NCI-H1694 (cell line): ENCODE measurements around the gene DUSP22.

Experiments
- DNase-seq: peaks from one replicate; lab custom pipeline; 2025; lab: John Stamatoyannopoulos, UW

The DUSP22 gene

DNA sequence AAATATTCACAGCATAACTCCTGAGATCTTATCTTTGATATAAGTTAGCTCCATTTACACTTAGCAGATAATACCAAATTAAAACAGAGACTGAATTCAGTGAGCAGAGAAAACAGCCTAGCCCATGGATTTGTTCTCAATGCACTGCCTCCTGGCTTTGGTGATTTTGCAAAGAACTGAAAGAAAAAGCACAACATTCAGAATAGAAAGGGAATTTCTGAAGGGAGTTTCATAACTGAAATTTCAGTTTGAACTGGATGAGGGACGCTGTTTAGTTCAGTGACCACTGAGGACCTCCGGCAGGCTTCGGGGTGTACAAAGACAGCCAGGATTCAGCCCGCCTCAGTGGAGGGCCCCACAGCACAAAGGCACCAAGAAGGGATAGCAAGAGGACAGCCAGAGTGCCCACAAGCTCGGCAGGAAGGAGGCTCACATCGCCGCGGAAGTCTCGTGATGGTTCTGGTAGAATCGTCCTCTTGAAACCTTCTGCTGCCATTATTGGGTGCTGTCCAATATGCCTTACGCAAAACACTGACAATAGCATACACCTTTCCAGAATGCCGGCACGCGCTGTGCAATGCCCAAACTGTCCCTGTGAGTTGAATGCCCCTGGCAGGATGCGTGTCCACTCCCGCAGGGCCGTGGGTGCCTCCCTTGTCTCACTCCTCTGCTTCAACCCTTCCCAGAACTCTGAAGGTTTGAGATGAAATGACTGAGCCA is 89.6 kb downstream of the DUSP22 start:
- no peak for DNase-seq

DNA sequence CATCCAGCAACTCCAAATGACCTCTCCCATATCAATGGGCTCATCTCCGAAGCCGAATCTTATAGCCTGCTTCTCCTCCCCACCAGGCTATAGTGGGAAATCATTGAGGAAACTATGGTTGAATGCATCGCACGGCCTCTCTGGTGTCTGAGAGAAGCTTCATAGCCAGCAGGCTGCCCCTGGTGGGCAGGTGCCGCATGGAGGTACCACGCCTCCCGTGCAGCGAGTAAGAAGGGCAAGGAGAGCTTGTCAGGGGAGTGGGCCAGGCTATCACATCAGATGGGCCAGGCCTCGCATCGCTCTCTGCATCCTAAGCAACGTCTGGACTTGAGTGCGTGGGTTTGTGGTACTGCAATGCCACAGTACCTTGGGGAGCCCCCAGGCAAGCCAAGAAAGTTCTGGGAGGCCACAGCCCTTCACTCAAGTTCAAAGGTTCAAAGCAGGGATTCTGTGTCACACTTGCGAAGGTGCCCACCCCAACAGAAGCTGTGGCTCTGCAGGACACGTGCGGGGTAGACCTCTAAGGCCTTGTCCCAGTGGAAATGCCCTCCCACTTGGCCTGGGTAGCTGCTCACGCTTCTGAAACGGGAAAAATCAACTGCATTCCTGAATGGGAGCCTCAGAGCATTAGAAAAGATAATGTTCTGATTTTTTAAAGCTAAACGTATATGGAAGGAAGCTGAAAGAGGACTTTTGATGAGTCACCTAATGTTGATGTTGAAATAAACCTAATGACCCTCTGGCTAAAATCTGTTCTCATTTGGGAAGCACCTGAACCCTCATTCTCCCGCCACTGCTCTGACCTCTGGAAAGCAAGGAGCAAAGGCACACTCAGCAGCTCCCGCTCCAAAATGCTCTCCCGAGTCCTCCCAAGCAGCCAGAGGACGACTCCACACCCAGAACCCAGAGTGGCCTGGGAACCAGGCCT is 90.9 kb downstream of the DUSP22 start:
- DNase-seq, result no peak

DNA sequence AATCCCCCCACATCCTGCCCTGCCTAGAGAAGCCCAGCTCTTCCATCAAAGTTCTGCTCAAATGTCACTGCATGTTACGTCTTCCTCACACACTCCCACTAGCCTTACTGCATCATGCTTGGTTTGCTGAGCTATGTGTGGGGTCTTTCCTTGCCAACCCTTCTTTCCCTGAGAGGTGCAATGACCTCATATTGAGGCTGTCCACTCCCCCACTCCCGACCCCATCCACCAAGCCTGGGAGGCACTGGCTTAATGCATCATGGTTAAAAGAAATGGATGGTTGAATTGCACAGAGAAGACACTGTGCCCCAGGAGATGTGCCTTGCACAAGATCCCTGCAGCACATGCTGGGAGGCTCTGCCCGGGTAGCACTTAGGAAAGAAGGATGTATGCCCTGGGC is 91.6 kb downstream of the DUSP22 start:
- DNase-seq, result no peak

DNA sequence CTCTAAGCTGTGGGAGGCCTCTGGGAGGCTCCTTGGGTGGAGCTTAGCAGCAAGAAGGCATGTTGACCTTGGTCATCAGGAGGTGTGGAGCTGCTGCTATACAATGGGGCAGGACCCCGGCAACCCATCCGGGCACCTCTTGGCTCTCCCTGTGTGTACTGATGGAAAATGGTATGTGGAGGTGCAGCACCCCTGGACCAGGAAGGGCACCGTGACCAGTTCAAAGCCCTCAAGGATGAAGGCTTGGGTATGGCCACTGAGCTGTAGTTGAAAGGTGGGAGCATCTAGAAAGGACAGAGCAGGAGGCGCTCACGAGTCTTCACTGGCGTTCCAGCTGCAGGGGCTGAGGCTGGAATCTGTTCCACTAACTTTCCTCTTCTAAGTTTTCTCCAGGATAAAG is 92.6 kb downstream of the DUSP22 start:
- no peak for DNase-seq

DNA sequence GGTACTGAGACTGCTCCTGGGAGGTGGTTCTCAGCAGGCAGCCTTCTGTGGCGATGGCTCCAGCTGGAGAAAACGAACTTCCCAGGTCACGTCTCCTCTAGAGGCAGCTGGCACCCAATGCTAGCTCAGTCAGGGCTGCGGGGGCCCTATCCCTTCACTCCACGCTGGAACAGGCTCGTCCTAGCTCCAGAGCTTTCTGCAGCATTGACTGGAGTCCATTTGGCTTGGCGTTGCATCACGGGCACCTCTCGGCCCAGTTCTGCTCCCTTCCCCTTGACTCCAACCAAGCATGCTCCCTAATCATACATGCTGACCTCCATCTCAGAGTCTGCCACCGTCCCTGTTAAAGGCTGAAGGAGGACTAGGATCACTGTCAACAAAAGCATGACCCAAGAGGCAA is 93.3 kb downstream of the DUSP22 start:
- no peak for DNase-seq

DNA sequence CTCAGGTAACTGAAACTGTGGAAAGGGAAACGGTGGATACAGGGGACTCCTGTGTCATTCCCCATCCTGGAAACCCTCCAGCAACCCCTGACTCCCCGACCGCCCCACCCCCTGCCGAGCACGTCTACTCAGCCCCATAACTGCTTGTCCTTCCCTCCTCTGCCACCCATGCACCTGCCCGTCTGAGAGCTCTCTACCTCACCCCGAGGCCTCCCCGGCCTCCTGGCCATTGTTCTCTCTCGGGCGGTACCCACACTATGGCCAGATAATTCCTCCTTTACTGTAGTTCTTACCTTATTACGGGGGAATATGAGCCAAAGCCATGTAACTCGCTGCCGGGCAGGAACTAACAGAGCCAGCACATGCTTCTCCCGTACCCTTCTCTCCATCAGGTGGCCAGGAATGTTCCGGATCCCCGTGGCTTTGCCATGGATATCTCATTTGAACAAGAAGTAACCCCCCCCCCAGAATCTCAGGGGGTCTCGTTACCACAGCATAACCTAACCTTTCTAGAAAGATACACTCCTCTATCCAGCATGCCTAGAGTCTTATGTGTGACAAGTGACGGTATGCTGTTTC is 94.5 kb downstream of the DUSP22 start:
- no peak for DNase-seq

DNA sequence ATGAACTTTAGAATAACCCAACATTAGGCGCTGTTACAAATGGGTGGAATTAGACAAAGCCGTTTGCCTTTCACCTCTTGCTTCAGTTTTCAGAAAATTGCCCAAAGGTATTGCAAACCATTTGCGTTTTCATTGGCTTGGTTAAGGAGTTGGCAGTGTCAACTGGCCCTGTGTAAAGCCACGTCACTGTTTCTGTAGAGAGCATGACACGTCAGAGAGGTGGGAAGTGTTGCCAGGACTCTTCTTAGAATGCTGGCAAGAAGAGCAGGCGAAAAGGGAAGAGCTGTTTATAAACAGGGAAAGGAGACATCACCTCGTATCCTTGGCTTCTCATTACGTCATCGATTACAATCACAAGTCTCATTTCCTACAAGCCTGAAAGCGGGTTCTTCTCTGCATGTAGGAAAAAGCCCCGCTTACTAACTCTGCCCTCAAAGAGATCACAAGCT is 95.0 kb downstream of the DUSP22 start:
- no peak for DNase-seq

DNA sequence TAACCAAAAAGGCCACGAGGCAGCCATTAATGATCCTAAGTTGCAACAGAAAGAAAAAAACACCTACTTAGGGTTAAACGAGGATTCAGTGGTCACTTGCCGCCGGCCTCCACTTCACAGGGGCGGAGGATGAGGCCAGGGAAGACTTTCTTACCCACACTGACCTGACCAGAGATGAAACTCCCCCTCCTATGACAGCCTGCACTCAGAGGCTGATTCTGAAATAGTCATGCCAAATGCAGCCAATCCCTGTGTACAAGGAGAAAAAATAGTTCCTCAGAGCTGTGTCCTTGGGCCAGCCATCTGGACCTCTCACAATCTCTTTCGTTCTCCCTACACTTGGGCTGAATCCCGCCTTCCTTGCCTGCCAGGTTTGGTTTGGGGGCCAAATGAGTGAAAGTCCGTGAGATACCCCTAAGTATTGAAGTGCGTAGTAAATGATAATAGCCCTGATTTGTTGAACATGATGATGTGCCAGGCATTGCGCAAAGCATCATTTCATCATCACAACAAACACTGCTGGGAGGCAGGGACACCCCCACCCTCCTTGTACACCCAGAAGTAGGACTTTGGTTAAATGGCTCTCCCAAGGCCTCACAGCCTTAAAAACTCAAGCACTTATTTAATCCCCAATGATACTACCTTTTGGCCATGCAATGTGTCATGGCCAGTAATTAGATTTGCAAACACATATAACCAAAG is 96.1 kb downstream of the DUSP22 start:
- DNase-seq, result no peak

DNA sequence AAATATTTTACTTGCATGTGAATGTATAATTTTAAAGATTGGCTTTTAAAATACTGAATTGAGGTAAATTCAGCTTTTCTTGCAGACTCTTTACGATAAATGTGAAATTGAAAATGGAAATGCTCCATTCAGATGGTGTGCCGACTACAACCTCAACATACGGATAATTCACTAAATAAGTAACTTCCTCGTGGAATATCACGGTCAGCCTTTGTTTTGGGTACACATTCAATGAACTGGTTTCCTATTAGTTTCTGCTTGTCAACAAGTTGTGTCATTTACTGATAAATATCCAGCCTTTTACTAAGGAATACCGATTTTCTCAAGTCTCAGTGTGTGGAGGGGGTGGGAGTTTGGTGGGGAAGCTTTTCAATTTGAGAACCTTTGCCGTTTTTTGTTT is 96.9 kb downstream of the DUSP22 start:
- DNase-seq, result no peak

DNA sequence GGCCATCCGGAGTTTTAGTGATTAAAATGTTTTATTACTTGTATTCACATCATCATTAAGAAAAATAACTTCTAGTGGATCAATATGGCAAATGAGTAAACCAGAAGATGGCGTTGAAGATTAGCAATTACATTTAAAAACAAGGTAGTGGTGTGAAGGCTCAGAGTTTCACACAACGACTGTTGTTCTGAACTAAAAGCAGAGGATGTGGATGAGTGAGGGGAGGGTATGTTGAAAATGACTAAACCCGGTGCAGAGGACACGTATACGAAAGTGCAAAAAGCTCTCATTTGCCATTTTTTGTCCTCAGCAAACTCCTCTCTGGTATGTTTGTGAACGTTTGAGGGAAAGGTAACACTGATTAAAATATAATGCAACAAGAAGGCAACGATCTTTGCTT is 97.3 kb downstream of the DUSP22 start:
- no peak for DNase-seq

DNA sequence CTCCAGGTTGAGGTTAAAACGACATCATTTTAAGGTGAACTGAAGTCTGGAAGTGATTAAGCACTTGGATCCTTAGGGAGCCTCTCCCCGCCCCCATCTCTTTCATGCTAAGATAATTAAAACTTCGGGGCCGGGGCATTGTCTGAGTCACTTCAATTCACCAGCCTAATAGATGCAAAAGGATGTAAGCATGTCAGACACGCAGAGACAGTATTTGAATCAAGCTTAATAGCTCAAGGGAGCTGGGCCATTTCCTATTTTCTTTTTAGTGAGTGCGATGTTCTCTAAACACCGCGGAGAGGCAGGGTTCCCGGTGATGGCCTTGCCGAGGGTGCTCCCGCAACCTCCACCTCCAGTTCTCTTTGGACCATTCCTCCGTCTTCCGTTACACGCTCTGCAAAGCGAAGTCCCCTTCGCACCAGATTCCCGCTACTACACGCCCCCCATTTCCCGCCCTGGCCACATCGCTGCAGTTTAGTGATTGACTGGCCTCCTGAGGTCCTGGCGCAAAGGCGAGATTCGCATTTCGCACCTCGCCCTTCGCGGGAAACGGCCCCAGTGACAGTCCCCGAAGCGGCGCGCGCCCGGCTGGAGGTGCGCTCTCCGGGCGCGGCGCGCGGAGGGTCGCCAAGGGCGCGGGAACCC is 98.7 kb downstream of the DUSP22 start:
- no peak for DNase-seq

DNA sequence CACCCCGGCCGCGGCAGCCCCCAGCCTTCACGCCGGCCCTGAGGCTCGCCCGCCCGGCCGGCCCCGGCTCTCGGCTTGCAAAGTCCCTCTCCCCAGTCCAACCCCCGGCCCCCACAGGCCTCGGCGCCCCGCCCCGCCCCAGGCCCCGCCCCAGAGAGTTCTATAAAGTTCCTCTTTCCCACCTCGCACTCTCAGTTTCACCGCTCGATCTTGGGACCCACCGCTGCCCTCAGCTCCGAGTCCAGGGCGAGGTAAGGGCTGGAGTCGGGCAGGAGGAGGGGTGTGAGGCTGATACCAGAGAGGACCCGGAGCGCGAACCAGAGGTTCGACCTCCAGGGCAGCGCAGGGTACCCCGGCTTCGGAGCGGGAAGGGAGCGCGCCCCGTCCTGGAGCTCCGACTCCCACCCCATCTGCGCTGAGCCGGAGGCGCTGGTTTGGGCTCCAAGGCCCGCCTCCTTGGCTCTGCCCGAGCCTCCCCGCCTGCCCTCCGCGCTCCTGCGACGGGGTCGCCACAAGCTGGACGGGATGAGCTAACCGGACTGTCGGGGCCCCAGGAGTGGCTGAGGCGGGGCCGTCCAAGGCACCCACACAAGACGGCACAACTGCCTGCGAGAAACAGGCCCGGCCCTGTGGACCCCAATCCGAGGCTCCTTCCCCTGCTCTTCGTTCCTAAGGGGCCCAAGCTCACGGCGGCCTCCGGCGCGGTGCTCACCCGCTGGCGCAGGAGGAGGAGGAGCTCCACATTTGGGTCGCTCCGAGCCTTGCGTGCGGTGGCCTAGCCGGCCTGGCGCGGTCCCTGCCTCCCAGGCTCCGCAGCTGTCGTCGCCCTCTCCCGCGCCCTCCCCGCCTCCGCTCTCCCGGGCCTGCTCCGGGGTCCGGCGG is 99.5 kb downstream of the DUSP22 start, which contains the start of gene IRF4:
IRF4 (plus strand) TSS at position 194 of the 882 bp plus-strand sequence. CDS start 1,401 bp downstream, outside the sequence.
- no peak for DNase-seq

DNA sequence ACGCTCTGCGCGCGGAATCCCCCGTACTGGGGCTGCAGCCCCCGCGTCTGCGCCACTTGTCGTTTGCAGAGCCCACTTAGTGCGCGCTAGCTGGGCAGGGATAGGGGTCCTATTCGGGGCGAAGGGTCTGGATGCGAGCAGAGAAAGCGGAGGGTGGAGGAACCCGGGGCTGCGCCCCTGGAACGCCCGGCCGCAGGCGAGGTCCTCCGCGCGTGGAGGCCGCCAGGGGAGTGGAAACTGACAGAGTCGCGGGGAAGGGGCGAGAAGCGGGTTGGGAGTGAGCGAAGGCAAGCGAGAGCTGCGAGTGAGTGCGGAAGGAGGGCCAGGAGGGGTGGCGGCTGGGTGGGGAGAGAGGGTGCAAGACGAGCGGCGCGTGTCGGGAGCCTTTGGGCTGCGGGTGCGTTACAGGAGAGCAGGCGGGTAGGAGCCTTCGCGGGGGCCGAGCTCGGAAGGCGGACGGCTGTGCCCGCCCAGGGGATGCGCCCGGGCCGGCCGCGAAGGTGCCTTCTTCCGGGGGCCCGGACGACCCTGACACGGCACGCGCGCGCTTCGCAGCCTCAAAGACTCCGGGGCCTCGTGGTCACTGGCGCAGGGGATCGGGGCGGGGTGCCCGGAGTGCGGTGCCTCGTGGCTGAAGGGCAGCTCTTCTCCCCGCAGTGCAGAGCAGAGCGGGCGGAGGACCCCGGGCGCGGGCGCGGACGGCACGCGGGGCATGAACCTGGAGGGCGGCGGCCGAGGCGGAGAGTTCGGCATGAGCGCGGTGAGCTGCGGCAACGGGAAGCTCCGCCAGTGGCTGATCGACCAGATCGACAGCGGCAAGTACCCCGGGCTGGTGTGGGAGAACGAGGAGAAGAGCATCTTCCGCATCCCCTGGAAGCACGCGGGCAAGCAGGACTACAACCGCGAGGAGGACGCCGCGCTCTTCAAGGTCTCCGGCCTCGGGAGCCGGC is 100.4 kb downstream of the DUSP22 start:
- DNase-seq, result no peak

DNA sequence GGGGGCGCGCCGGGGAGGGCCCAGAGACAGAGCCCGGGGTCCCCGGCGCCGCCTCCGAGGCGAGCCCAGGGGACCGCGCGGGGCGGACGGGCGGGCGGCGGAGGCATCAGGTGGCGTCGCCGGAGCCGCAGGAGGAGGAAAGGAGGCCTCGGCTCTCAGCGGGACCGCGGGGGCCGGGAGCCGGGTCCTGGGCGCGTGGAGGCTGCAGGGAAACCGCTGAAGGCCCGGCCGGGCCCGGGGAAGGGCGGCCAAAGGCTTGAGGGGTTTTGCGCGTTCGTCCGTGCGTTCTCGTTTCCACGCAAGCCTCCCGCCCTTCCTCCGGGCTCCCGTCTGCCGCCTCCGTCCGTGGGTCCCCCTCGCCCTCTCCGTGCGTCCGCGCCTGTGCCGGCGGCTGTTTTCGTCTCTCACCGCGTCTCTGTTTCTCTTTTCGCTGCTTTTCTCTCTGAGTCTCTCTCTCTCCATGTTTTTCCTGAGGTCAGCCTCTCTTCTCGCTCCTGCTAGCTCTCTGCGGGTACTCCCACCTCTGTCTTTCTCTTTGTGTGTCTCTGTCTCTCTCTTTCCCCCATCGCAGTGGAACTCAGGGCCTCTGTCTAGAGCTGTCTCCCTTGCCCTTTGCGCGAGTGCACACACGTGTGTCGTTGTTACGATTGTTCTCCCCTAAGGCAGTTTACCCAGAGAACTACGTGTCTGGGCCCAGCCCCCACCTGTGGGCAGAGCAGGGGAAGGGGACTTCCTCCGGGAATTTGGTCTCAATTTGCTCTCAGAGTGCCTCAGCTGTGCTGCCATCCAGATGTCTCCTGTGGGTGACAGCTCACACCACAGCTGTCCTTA is 101.3 kb downstream of the DUSP22 start:
- DNase-seq, result no peak

DNA sequence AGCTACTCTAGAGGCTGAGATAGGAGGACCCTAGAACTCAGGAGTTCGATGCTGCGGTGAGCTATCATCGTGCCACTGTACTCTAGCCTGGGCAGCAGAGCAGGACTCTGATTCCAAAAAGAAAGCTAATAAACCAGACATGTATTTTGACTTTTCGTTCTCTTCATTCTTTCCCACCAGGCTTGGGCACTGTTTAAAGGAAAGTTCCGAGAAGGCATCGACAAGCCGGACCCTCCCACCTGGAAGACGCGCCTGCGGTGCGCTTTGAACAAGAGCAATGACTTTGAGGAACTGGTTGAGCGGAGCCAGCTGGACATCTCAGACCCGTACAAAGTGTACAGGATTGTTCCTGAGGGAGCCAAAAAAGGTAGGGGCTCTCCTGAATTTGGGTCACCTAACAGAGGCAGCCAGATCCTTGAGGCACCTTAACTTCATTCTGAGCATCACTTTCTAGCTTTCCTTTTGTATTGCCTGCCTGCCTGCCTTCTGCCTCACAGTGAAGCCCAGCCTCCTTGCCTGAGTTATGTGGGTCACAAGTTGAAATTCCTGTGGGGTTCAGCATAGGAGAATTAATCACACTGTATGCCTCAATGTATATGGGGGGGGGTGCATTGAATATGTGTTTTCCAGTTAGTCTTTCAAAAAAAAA is 102.5 kb downstream of the DUSP22 start:
- no peak for DNase-seq

DNA sequence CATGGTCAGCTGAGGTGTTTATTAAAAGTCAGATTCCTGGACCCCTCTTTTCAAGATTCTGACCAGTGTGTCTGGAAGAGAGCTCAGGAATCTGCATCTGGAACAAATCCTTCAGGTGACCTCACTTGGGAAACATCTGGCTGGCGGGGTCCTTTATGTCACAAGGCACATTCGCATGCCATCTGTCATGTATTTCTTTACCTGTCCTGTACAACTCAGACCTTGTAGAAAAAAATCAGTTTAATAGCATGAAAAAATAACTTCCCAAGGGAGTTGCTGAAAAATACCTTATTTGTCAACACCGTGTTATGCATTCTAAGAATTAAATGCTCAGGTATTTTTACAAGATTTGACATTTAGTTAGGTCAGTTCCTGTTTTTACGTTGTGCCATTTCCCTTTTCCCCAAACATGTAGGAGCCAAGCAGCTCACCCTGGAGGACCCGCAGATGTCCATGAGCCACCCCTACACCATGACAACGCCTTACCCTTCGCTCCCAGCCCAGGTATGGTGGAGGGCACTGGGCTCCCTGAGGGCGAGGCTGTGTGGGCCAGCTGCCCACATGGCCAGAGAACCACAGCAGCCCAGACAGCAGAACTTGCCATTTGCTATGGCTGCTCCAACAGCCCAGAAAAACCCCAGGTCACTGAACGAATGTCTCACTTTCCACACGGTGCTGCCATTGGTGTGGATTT is 103.3 kb downstream of the DUSP22 start:
- DNase-seq, result no peak

DNA sequence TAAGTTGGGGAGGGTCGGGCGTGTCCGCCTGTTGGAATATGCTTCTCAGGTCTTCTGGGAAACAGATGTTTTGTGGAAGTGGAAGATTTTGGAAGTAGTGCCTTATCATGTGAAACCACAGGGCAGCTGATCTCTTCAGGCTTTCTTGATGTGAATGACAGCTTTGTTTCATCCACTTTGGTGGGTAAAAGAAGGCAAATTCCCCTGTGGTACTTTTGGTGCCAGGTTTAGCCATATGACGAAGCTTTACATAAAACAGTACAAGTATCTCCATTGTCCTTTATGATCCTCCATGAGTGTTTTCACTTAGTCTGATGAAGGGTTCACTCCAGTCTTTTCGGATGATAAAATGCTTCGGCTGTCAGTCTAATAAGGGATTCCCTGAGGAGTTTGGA is 103.8 kb downstream of the DUSP22 start:
- no peak for DNase-seq
